ENCODE results near the gene CXCR6. TPM values are rescaled to one million over a fixed set of nuclear protein-coding genes. Genes with fewer than 3 reads are reported as not detected.
A peak's percentile ranks its signal among the peaks of the same experiment; 100 is the strongest.

Gene CXCR6
- total RNA-seq, 4 donors from 2014 or later: 0.29 to 0.51 TPM; not detected in 2

DNA sequence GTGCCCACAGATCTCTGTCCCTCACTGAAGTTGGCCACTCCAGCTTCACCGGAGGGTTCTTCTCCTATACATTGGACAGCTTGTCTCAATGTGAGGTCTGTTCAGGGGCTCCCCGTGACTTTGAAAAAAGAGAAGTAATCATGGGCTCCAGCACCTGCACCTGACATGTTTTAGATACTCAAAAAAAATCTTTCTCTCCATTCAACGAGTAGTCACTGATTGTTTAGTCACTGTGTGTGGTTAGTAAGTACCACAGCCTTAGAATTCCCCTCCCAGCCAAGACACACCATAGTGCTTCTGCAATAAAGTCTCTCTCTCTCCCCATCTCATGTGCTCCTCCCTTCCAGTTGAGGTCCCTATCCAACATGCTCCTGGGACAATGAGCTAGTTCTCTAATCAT, 38.3 kb upstream of the CXCR6 start:
- H3K9me3 ChIP-seq: no peaks in the 10 kb centered on the region
- no peak for ATAC-seq
- H3K36me3 ChIP-seq: peaks cover 0 to 3% of the 10 kb centered on the region in 2 donors
- peaks cover 3 to 19% of the 10 kb centered on the region in 2 donors for H3K4me1 ChIP-seq
- in situ Hi-C loops (cut with MboI; ENCODE audit: low sequenced_read_pairs in 4 of 4): loop anchor here in 3 of 4 donors (25.0 kb wide), 1 partner anchor 143 kb away; no protein-coding TSS in a partner anchor
- H3K27ac ChIP-seq: no peak overlapping the region
- H3K4me3 ChIP-seq: no peak overlapping the region
- intact Hi-C loops (cut with DNase I; ENCODE audit: low total_unique reads): no loop called here
- TF ChIP-seq POLR2A (IDR thresholded peaks at IDR 0.05): no peak
- TF ChIP-seq, protein P1, sequence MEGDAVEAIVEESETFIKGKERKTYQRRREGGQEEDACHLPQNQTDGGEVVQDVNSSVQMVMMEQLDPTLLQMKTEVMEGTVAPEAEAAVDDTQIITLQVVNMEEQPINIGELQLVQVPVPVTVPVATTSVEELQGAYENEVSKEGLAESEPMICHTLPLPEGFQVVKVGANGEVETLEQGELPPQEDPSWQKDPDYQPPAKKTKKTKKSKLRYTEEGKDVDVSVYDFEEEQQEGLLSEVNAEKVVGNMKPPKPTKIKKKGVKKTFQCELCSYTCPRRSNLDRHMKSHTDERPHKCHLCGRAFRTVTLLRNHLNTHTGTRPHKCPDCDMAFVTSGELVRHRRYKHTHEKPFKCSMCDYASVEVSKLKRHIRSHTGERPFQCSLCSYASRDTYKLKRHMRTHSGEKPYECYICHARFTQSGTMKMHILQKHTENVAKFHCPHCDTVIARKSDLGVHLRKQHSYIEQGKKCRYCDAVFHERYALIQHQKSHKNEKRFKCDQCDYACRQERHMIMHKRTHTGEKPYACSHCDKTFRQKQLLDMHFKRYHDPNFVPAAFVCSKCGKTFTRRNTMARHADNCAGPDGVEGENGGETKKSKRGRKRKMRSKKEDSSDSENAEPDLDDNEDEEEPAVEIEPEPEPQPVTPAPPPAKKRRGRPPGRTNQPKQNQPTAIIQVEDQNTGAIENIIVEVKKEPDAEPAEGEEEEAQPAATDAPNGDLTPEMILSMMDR (IDR thresholded peaks at IDR 0.05 in 4 of 5, conservative IDR thresholded peaks at IDR 0.05 in 1 of 5): no peak
- H3K27me3 ChIP-seq: no peaks in the 10 kb centered on the region
- no peak for DNase-seq

DNA sequence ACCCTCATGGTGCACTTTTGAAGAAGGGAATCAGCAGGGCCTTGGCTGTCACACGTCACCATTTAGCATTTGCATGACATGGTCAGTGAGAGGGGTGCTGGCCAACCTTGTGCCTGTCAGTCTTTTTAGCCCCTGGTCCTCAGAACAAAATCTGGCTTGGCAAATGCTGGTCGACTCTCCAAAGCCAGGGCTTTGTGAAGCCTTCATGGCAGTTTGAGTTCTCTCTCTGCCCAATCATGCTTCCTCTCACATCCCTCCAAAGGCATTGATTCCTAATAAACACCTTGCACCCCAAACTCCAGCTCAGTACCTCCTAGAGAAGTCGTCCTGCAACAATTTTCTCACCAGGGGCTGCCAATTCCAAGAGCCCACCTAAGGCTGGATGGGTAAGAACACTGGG, 37.5 kb upstream of the CXCR6 start:
- intact Hi-C loops (cut with DNase I; ENCODE audit: low total_unique reads): loop anchor here (2.0 kb wide), 1 partner anchor 145 kb away; no protein-coding TSS in a partner anchor
- Histone ChIP-seq H3K27ac (no peak overlapping the region), H3K27me3 (no peaks in the 10 kb centered on the region), H3K4me1 (peaks cover 3 to 19% of the 10 kb centered on the region in 2 donors), H3K36me3 (peaks cover 0 to 3% of the 10 kb centered on the region in 2 donors), H3K4me3 (no peak overlapping the region), H3K9me3 (no peaks in the 10 kb centered on the region)
- ATAC-seq (no peak), DNase-seq (no peak)
- in situ Hi-C loops (cut with MboI; ENCODE audit: low sequenced_read_pairs in 4 of 4): loop anchor here in 3 of 4 donors (25.0 kb wide), 1 partner anchor 143 kb away; no protein-coding TSS in a partner anchor
- TF ChIP-seq, protein P1 (IDR thresholded peaks at IDR 0.05 in 4 of 5, conservative IDR thresholded peaks at IDR 0.05 in 1 of 5): no peak
- no peak for TF ChIP-seq POLR2A (IDR thresholded peaks at IDR 0.05)

DNA sequence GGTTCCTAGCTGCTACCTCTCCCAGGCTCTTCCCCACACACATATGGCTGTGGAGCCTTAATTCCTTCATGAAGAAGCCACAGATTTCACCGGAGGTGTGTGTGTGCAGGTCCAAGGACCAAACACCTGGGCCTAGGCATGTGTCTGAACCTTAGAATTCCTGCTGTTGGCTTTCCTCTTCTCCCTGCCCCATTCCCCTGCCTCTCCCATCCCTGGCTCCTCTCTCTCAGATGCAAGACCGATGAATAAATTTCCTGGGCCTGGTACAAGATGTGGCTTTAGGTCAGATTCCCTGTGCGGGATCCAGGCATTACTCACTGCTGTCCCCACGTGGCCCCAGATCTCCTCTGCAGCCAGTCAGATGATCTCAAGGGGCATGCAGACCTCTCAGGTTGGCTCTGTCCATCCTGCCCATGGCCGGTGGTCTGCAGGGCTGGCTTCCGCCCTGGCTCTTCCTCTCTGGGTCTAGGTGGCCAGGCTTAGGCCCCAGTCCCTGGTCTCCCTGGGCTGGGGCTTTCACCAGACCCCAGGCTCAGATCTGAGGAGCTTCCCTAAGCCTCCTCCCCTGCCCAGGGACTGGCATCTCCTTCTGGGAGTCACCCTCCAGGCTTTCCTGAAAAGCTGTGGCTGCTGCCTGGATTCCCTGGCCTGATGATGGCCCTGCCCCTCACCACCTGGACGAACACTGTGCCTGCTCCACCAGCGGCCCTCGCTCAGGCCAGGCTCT, 36.4 kb upstream of the CXCR6 start:
- Histone ChIP-seq H3K4me3 (no peak overlapping the region), H3K9me3 (no peaks in the 10 kb centered on the region), H3K27ac (peak overlapping the region in 1 of 4 donors; percentile 53), H3K4me1 (peaks cover 3 to 19% of the 10 kb centered on the region in 2 donors), H3K36me3 (peaks cover 0 to 2% of the 10 kb centered on the region in 2 donors), H3K27me3 (no peaks in the 10 kb centered on the region)
- in situ Hi-C loops (cut with MboI; ENCODE audit: low sequenced_read_pairs in 4 of 4) (loop anchor here in 3 of 4 donors (25.0 kb wide), 1 partner anchor 145 kb away; no protein-coding TSS in a partner anchor), intact Hi-C loops (cut with DNase I; ENCODE audit: low total_unique reads) (loop anchor here (2.0 kb wide), 1 partner anchor 146 kb away; no protein-coding TSS in a partner anchor)
- ATAC-seq (peak; percentile 68 to 81), DNase-seq (peak; percentile 20 to 48)
- TF ChIP-seq, protein P1 (IDR thresholded peaks at IDR 0.05 in 4 of 5, conservative IDR thresholded peaks at IDR 0.05 in 1 of 5): peak in 3 of 5 experiments; percentile 16 to 43 (median 37)
- TF ChIP-seq POLR2A (IDR thresholded peaks at IDR 0.05): no peak

DNA sequence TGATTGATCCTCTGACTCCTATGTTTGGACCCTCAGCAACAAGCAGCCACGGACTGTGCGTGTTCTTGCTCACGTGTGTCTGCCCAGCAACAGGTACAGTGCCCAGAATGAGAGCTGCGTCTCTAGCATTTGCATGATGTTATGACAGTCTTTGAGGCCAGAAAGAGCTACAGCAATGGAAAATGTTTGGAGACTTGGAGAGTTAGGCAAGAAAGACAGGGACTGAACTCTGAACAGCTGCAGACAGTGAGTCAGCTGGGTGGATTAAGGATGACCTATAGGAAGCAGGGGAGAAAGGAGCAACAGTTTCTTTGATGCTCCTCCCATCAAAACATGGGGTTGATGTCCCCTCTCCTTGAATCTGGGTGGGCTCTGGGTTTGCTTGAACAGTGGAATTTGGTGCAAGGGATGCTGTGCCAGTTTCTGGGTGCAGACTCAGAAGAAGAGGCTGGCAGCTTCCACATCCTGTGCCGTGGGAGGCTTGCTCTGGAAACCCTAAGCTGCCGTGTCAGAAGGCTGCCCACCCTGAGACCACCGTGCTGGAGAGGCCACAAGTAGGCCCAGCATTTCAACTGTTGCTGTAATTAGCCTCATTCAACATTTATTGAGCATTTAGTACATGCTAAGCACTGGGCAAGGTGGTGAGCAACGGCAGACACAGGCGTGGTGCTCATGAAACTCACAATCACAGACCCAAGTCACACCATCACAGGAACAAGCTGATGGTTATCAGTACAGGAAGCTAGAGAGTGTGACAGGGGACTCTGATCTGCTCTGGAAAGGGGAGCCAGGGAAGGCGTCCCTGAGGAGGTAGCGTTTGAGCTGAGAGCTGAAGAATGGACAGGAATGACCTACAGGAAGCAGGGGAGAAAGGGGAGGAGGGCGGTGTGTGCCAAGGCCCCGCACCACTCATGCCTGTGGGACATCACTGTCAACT, 35.2 kb upstream of the CXCR6 start:
- Histone ChIP-seq H3K27me3 (no peaks in the 10 kb centered on the region), H3K4me3 (no peak overlapping the region), H3K36me3 (no peaks in the 10 kb centered on the region), H3K27ac (peak overlapping the region in 1 of 4 donors; percentile 53), H3K9me3 (no peaks in the 10 kb centered on the region), H3K4me1 (peaks cover 3 to 19% of the 10 kb centered on the region in 2 donors)
- in situ Hi-C loops (cut with MboI; ENCODE audit: low sequenced_read_pairs in 4 of 4) (loop anchor here in 3 of 4 donors (25.0 kb wide), 1 partner anchor 146 kb away; no protein-coding TSS in a partner anchor), intact Hi-C loops (cut with DNase I; ENCODE audit: low total_unique reads) (loop anchor here (2.0 kb wide), 1 partner anchor 147 kb away; no protein-coding TSS in a partner anchor)
- DNase-seq: no peak
- TF ChIP-seq, protein P1 (IDR thresholded peaks at IDR 0.05 in 4 of 5, conservative IDR thresholded peaks at IDR 0.05 in 1 of 5): no peak
- no peak for TF ChIP-seq POLR2A (IDR thresholded peaks at IDR 0.05)
- ATAC-seq: peak; percentile 49 to 87

All from gastrocnemius medialis (tissue), 4 donors.